Mucosa of descending colon (tissue), 3 donors: ENCODE data around the gene SORBS1. TPM values are rescaled to one million over a fixed set of nuclear protein-coding genes. Genes with fewer than 3 reads are reported as not detected.

Experiments
- ATAC-seq: fragments of 200-7000 bp; cut with Tn5 transposase; one replicate; pipeline ENCODE4 v1.9.1; 2020; ENCODE audit warnings: mild to moderate bottlenecking, moderate library complexity
- DNase-seq, 3 donors: peaks; one replicate each; pipeline ENCODE4 v3.0.0-alpha.2; 2020
- H3K36me3 ChIP-seq: fragments of 200-600 bp; one replicate; pipeline ENCODE4 v1.8.0; 2021; ENCODE audit warnings: low read depth, mild to moderate bottlenecking
- H3K4me1 ChIP-seq: fragments of 200-600 bp; one replicate; pipeline ENCODE4 v1.8.0; 2021; ENCODE audit warnings: low read depth, mild to moderate bottlenecking
- H3K4me3 ChIP-seq: fragments of 200-600 bp; one replicate; pipeline ENCODE4 v1.8.0; 2021; ENCODE audit warnings: mild to moderate bottlenecking
- H3K9me3 ChIP-seq: fragments of 200-600 bp; one replicate; pipeline ENCODE4 v1.8.0; 2021; ENCODE audit warnings: mild to moderate bottlenecking
- intact Hi-C, 2 donors: fragments of 100-400 bp; cut with DNase I in 1 of 2; cut with micrococcal nuclease in 1 of 2; formaldehyde crosslinking; loops; one replicate each; pipeline versions ENCODE4 v1.11.0 to v1.11.1; 2022; cut with DNase I, micrococcal nuclease
- total RNA-seq, 3 donors: library from RNA; stranded (reverse); fragmentation: NEBNext Ultra II Directional in 2 of 3; extraction: Animal tissue kit (Norgen Biotek cat#: 25700) in 2 of 3; gene quantifications; one replicate each; pipeline versions ENCODE4 v1.2.1 to v1.2.4, GENCODE V29; 2021 to 2023
- TF ChIP-seq, protein P1 (sequence below): fragments of 200-600 bp; IDR thresholded peaks from one replicate; pipeline ENCODE4 v1.8.0; 2022; ENCODE audit warnings: antibody characterized with exemption, mild to moderate bottlenecking
- donor health status: DM: no; HTN: no; CAD: no; lungs with moderate emphysema.
- donor health status: DM: no; HTN: no; CAD: no.
- donor health status: DM: no; HTN: yes; CAD: no.

SORBS1 gene
- total RNA-seq, 3 donors from 2014 or later, result 48.9 to 699 (median 99.3) TPM

DNA sequence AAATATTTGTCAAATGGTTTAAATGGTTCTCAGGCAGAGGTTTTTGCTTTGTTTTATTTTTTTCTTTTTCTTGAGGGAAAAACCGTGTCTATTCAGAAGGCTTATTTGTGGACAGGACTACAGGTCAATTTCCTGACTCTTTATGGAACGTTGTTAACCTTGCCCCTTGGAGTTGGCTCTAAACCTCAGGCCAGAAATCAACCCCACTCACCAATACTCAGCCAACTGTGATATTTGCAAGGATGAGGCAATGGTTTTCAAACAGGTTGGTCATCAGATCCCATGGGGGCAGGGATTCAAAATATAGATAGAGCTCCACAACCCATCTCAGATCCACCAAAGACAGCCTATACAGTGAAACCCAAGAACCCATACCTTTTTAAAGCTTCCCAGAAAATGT is 280.5 kb downstream of the SORBS1 start:
- TF ChIP-seq, protein P1, sequence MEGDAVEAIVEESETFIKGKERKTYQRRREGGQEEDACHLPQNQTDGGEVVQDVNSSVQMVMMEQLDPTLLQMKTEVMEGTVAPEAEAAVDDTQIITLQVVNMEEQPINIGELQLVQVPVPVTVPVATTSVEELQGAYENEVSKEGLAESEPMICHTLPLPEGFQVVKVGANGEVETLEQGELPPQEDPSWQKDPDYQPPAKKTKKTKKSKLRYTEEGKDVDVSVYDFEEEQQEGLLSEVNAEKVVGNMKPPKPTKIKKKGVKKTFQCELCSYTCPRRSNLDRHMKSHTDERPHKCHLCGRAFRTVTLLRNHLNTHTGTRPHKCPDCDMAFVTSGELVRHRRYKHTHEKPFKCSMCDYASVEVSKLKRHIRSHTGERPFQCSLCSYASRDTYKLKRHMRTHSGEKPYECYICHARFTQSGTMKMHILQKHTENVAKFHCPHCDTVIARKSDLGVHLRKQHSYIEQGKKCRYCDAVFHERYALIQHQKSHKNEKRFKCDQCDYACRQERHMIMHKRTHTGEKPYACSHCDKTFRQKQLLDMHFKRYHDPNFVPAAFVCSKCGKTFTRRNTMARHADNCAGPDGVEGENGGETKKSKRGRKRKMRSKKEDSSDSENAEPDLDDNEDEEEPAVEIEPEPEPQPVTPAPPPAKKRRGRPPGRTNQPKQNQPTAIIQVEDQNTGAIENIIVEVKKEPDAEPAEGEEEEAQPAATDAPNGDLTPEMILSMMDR, result no peak
- no peak for ATAC-seq
- H3K4me3 ChIP-seq, result no peak overlapping the region
- no peaks in the 10 kb centered on the region for H3K9me3 ChIP-seq
- peak in 1 of 3 donors; percentile 6 for DNase-seq
- no peaks in the 10 kb centered on the region for H3K36me3 ChIP-seq
- peaks cover 76% of the 10 kb centered on the region for H3K4me1 ChIP-seq
- intact Hi-C loops, result no loop called here

DNA sequence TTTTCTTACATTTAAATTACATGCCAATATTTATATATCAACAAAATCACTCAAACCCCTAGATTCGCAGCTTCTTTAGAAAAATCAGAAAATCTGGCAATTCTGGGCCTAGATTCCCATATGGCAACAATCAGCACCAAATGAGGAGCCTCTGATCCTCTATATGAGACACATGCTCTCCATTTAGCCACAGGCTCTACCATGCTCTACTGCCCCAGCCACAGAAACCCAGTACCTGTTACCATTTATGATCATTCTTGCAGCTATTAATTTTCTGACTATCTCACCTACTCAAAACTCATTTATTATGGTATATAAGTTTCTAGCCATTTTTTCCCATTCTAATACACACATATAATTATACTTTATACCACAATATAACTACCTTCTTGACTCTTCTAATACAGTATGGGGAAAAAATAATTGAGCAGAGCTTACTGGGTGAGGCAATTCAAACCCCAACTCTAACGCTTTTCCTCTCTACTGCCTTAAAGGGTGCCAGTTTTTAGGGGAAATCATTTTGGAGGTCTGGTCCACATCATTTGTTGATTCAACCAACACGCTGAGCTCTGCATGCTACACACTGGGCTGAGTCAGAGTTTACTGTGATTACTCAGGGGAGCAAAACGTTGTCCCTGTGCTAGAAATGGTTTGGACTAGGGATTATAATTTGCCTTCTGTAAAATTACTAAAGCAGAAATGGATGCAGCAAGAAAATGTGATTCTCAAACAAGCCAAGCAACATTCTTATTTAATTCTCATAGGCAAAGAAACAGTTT is 281.9 kb downstream of the SORBS1 start:
- intact Hi-C loops, result no loop called here
- H3K36me3 ChIP-seq, result no peaks in the 10 kb centered on the region
- H3K9me3 ChIP-seq, result no peaks in the 10 kb centered on the region
- ATAC-seq, result no peak
- no peak overlapping the region for H3K4me3 ChIP-seq
- DNase-seq, result peak in 1 of 3 donors; percentile 11
- TF ChIP-seq, protein P1, result no peak
- peaks cover 84% of the 10 kb centered on the region for H3K4me1 ChIP-seq

DNA sequence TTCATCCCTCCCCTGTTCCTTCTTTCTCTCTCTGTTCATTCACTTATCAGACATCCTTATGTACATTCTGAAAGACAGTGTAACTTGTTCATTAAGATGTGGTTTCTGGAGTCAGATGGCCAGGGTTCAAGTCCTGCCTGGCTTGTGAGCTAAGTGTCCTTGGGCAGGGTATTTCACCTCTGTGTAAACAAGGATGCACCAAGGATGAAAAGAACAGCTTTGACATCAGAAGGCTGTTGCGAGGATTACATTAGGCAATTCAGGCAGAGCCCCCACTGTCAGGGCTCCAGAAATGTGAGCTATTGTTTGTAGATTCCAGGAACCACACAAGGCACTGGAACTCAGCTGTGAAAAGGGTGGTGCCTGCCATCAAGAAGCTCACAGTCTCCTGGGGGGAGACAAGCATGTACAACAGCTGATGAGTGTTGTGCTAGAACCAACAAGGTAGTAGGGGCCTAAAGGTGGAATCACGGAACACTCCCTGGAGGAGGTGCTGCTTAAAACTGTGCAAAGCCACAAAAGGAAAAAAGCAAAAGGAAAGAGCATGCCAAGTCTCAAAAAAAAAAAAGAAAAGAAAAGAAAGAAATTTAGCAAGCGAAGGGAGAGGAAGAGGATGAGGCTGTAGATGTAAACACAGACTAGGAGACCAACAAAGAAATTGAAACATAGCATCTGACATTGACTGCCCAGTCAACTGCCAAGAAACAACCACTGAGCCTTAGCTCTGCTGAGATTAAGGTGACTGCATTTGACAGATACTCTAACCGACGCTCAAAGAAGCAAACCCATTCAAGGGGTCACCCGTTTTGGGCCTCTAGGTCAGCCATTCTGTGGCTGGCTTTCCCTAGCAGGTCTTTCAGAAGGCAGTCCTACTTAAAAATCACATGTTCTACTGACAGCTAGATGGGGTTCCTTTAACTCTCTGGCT is 282.8 kb downstream of the SORBS1 start:
- TF ChIP-seq, protein P1, result no peak
- intact Hi-C loops, result no loop called here
- Histone ChIP-seq H3K4me1 (peaks cover 84% of the 10 kb centered on the region), H3K36me3 (no peaks in the 10 kb centered on the region), H3K9me3 (no peaks in the 10 kb centered on the region), H3K4me3 (no peak overlapping the region)
- ATAC-seq (no peak), DNase-seq (peak in 1 of 3 donors; percentile 19)

DNA sequence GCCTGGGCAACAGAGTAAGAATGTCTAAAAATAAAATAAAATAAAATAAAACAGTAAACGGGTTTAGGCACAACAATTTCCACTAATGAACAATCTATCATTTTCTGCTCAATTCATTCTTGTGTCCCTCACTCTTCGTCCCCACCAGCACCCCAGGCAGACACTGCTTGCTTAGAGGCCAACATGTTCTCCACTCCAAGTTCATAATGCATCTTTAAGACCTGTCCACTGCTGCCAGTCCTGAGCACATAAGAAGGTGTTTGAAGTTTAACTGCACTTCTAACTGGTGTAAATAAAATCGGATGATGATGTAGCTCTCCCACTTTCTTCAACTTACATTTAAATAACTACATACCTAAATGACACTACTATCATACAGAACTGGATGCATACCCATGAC is 283.6 kb downstream of the SORBS1 start:
- peak in 1 of 3 donors; percentile 15 for DNase-seq
- Histone ChIP-seq H3K4me1 (peaks cover 79% of the 10 kb centered on the region), H3K4me3 (no peak overlapping the region), H3K36me3 (no peaks in the 10 kb centered on the region), H3K9me3 (no peaks in the 10 kb centered on the region)
- intact Hi-C loops, result no loop called here
- TF ChIP-seq, protein P1, result no peak
- ATAC-seq, result no peak

DNA sequence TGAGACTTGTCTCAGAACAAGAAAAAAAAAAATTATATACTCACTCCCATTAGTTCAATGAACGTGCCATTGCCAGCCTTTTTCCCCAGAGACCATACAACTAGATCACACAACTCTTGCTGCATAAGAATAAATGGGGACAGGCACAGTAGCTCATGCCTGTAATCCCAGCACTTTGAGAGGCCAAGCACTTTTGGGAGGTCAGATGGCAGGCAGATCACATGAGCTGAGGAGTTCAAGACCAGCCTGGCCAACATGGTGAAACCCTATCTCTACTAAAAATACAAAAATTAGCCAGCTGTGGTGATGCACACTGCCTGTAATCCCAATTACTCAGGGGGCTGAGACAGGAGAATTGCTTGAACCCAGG is 284.0 kb downstream of the SORBS1 start:
- no peaks in the 10 kb centered on the region for H3K9me3 ChIP-seq
- peaks cover 75% of the 10 kb centered on the region for H3K4me1 ChIP-seq
- ATAC-seq (no peak), DNase-seq (peak in 1 of 3 donors; percentile 4)
- TF ChIP-seq, protein P1, result no peak
- intact Hi-C loops, result no loop called here
- no peaks in the 10 kb centered on the region for H3K36me3 ChIP-seq
- no peak overlapping the region for H3K4me3 ChIP-seq
